Activated CD4-positive, alpha-beta T cell treated with anti-CD3 and anti-CD28 coated beads for 48 hours (primary cell): ENCODE measurements around the gene RELN.

ENCODE experiments used
- DNase-seq: peaks from one replicate; pipeline ENCODE4 v3.0.0-alpha.2; 2020

RELN gene

DNA sequence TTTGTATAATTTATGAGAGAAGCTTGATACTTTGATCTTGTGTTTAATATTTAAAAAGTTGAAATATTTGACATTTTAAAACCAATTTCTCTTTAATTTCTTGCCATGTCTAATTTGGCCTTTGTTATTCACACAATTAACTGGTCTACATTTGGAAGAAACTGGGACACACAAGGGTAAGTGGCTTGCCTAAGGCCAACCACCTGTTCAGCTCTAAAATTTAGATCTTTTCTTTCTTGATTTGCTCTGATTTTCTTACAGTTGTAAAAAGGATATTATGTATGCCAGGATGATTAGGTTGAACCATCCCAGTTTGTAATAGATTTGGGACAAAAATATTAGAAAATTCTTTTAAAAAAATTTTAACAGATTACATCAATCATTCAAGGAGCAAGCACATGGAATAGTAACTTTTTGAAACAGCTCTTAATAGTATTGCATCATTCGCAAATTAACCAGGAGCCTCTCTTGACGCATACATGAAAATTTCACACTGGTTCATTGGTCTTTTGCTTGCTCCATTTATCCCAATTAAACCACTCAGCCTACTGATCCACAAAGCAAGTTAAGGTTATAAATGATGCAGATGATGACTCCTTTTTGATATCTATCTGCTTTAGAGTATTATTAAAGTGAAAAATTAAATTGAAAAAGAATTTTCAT is 321.0 kb downstream of the RELN start:
- no peak for DNase-seq

DNA sequence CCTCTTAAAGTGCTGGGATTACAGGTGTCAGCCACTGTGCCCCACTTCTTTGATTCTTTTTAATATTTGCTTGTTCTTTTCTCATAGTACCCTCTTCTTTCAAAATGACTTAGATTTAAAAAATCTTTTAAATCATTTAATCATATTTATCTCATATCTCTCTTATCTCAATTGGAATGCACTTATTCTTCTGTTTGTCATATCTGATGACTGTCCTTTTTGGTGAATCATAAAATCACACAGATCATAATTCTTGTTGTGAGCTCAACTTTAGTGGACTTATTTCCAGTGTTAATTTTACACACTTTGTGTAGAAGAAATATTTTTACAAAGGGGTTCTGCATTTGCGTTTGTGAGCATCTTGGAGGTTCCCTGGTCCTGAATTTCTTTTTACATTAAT is 323.1 kb downstream of the RELN start:
- DNase-seq: no peak

DNA sequence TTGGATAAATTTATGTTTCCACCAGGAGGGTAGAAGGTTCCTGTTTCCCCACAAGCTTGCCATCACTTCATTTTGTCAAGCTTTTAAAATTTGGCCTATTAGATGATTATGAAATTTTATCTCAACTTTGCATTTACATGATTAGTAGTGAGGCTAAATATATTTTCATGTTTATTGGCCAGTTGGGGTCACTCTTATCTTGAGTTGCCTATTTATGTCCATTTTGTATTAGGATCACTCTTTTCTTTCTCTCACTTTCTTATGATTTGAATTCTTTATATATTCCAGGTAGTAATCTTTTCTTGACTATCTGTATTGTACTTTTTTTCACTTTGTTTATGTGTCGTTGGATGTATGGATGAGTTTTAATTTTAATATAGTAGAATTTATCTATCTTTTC is 324.9 kb downstream of the RELN start:
- no peak for DNase-seq

DNA sequence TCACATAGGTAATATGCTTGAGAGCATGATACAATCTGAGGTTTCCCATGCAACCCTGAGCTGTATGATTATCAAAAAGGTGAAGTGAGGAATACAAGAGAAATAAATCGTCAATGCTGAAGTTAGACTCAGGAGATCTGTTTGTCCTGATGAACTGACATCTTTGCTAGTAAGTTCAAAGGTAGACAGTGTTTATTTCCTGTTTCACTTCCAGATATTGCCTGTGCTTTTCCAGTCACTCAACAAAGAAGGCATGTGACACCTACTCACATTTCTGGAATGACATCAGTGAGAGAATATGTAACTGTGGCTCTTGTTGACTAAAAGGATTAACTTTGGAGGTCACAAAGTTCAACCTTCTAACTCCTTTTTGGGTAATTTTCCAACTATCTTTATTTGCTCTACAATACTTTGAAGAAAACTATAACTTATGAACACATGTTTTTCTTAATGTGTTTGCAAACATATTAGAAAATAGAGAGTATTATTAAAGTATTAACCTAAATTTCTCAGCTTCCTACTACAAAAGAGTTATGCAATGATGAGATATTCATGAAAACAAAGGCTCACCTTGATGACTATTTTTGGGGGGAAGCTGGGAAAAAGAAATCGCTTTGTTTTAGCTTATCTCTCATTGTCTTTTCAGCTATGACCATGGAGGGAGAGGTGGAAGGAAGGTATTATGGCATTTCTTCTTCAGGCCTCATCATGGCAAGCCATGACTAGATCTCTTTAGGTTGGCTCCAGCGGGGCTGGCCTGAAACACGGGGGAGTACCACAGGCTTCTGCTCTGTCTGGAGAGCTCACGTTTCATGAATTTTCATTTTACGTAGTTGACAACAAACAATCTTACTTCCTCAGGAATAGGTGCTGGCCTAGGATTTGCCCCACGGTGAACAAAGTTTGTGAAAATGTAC is 328.7 kb downstream of the RELN start:
- DNase-seq: no peak

DNA sequence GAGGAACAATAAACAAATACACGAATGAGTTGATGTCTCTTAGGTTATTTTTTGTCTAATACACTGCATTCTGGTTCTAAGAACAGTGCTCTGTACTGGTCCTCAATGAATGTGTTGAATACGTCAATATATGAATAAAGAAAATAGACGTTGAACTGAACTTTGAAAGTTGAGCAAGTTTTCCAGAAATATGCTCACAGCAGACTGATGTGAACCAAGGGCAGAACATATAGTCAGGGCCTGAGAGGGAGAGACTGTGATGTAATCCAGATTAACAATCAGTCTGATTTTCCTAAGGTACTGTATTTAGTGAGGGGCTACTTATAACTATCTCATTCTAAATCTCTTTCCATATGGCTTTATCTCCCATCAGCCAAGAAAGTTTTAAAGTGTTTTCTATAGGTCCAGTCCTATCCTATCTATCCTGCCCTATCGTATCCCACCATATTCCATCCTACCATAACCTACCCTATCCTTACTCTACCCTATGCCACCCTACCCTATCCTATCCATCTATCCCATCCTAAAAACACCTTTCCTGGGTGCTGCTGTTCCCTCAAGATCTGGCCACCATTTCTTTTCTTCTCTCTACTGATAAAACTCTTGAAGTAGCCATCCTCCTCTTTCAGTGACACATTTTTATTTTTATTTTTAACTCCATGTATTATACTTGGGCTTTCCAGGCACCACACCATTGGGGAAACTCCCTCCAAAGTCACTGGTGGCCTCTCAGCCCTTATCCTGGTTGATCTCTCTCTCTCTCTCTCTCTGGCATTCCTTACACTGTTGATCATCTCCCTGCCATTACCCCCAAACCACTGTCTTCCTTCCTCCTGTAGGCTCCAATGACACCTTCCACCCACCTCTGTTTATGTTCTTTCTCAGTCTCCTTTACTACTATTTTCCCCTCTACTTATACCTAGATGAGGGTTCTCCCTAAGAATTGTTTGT is 331.1 kb downstream of the RELN start:
- no peak for DNase-seq

DNA sequence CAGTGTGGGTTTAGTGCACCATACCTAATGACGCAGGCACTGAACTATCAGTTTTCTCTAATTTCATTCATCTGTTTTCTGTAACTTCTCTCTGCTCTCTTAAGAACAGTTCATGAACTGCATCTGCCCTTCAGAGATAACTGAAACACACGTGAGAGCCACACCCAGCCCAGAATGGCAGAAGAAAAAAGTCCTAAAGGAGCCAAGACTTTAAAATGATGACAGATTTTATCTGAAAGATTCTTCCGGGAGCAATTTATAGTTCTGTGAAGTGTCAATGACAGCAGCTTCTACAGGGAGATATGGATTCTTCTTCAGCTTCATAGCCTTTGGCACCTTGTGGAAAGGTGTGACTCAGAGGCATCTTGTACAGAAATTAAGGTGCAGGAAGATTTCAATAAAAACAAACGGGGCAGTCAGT is 332.0 kb downstream of the RELN start:
- no peak for DNase-seq

DNA sequence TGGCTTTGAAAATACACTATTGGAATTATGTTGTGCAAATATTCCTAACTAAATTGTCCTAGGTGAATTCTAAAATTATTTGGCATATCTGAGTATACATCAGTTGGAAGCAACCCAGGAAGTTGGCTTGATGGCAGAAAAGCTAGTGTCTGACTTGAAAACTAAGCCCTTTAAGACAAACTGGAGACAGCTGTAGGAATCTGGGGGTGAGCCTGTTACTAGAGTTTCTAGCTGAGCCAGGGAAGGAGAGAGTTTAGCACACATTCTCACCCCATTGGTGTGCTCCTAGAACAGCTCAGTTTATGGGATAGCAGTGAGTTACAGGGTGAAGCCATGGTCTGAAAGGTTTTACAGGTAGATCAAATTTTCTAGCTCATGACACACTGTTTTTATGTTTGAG is 333.2 kb downstream of the RELN start:
- DNase-seq: no peak

DNA sequence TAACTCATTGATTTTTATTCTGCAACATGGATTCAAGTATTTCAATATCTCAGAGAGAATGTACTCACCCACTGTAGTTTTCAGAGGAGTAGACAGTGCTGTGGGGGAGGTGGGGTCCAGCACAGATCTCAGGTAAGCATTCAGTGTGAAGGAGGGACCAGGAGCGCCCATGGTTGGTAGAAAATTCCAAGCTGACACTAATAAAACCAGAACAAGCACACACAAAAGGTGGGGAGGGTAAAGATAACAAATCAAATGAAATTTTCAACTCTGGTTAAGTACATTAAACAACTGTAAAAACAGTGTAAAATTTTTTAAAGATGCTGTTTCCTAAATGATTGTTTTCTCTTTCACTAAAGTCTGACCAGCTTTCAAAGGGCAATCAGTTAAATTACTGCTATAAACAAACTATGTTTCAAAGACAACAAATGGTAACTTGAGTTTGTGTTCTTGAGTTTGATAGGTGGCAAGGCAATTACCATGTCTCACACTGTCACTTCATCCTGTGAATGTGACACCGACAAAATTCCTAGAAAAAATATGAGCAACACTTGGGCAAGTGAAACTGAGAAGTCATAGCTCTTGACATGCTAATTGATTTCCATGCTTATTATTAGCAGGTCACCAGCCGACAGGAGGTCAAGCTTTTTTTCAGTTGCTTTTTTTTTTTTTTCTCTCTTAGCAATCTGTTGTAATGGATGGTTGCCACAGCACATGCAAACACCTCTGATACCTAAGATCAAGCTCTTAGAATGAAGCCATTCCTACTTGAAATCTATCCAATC is 337.7 kb downstream of the RELN start:
- no peak for DNase-seq

DNA sequence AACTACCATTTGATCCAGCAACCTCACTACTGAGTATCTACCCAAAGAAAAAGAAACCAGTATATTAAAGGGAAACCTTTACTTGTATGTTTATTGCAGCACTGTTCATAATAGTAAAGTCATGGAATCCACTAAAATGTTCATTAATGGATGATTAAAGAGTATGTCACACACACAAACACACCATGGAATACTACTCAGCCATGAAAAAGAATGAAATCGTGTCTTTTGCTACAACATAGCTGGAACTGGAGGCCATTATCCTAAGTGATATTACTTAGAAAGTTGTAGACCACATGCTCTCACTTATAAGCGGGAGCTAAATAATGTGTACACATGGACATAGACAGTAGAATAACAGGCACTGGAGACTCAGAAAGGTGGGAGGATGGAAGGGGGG is 340.4 kb downstream of the RELN start:
- DNase-seq: no peak

DNA sequence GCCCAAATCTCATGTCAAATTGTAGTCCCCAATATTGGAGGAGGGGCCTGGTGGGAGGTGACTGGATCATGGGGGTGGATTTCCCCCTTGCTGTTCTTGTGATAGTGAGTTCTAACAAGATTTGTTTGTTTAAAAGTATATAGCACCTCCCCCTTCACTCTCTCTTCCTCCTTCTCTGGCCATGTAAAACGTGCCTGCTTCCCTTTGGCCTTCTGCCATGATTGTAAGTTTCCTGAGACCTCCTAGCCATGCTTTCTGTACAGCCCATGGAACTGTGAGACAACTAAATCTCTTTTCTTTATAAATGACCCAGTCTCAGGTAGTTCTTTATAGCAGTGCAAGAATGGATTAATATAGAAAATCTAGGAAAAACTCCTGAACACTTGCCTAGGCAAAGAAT is 341.3 kb downstream of the RELN start:
- DNase-seq: no peak

DNA sequence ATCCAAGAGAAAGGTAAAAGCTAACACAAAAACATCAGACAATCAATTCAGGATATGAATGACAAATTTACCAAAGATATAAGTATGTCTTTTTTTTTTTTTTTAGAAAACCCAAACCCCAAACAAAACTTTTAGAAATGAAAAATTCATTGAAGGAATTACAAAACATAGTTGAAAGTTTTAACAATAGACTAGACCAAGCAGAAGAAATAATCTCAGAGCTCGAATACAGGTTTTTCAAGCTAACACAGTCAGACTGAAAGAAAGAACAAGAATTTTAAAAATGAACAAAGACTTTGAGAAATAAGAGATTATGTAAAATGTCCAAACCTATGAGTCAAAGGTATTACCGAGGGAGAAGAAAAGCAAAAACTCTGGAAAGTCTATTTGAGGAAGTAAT is 345.1 kb downstream of the RELN start:
- no peak for DNase-seq

DNA sequence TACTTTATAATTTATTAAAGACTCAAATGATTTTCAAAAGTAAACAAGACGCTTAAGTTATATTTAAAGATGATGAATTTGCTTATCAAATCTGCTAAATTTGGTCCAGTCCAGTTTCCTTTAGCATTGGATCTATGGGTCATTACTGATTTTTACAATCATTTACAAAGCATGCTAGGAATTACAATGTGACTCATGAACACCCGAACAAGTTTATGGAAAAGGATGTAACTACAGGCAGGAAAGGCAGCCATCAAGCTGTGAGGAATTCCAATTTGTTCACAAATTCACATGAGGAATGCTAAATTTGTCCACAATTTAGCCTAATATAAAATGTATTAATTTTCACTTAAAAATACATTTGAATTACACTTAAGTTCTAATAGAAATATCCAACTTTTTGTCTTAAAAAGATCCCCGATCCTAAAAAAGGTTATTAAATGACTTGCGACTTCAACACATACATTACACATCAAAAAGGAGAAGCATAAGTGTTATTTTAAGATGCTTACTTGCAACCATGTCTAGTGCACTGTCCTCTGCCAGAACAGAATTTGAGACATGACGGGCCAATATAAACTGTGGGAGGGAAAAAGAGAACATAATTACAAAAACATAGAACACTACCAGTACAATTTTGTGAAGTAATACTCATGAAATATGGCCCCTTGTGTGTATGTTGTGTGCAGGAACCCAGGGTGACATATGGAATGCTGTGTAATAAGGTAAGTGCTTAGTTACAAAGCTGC is 349.3 kb downstream of the RELN start:
- no peak for DNase-seq

DNA sequence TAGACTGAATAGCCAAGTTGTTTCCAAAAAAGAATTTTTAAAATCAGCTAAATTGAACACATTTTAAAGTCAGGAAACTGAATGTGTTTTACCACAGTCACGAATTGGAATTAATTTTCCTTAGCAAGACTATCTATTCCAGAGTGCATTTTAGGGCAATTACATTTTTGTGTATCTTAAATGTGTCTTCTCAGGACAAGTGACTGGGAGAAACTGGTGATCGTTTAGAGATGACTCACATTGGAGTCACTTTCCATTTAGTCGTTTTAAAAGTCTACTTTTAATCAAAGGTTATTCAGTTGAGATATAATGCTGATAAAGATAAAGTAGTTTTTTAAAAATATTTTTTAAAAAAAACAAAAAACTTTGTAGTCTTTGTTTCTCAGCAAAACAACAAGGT is 351.7 kb downstream of the RELN start:
- no peak for DNase-seq

DNA sequence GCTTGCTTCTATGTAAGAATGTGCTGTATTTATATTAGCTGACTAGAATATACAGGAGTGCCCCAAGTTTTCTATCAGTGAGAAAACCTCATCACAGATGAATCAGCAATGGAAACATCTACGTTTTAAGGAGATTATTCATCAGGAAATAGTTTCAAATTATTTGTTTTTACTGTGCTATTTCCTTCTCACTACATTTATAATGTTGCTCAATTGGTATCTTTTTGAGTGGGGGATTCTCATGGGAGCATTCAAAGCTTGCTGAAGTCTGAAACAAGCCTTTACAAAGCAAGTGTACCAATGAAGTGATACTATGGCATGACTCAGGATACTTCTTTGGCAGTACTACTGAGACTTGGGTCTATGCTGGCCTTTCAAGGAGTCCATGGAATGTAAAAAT is 352.4 kb downstream of the RELN start:
- DNase-seq: no peak

DNA sequence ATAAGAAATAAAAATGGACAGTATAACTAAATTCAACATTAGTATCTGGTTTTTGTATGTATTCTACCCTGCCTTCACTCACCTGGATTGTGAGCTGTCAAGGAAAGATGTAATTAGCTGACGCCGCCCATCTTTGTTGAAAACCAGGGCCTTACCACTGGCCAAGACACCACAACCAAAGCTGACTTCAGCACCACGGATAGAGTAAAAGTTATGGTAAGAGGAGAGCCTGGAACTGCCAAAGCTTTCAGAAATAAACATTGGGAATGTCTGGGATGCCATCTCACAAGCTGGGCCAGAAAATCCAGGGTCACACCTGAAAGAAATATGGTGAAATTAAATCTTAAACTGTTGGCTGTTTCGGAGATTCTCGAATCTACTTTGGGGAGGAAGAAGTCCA is 353.3 kb downstream of the RELN start:
- DNase-seq: no peak

DNA sequence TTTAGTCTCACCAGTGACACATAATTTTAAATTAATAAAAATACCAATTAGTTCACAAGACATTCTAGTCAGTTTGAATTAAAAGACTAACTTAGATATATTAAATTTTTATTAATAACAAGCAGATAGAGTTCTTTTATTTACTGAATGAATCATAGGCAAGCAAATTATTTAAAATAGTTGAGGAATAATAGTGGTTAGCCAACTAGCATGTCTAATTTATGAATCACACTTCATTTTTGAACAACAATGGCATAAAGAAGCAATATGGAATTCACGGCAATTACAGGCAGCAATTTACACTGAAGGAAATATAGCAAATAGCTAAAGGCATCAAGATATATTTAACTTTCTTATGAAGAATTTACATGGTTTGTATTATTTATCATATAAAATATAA is 356.5 kb downstream of the RELN start:
- no peak for DNase-seq

DNA sequence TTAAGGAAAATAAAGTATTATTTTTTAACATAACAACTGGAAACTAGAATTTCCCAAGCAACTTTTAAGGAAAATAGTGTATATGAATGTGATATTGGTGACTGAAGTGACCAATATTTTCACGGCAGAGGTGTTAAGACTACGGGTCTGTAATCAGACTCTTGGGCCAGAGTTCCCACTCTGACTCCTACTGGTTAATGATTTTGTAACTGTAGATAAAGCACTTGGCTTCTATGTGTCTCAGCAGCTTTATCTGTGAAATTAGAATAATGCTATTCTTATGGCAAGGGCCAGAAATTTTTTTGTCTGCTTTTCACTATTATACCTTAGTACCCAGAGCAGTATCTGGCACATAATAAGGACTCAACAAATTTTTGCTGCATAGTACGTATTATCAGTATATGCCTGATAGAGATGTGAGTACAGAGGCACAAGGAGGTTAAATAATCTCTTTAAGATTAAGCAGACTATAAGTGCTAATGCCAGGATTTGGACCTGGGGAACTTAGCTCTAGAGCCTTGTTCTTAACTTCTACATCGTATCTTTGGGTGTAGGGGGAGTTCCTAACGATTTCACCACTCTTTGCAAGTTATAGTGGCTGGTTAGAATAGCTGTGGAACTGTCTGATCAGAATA is 357.3 kb downstream of the RELN start:
- no peak for DNase-seq

DNA sequence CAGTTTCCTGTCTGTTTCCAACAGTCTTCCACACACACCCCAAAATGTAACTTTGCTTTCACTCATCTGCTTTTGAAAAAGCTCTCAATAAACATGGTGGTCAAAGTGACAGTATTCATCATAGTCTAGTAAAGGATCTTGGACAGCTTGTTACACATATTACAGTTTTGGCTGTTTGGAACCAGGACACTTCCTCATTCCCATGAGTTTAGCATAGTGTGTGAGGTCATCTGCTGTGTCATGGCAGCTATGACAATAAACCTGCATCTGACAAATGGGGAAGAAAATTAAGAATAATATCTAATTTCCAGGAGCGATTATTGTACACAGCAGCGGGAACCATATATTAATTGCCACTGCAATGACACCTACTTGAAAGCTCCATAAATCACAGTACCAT is 359.1 kb downstream of the RELN start:
- no peak for DNase-seq

DNA sequence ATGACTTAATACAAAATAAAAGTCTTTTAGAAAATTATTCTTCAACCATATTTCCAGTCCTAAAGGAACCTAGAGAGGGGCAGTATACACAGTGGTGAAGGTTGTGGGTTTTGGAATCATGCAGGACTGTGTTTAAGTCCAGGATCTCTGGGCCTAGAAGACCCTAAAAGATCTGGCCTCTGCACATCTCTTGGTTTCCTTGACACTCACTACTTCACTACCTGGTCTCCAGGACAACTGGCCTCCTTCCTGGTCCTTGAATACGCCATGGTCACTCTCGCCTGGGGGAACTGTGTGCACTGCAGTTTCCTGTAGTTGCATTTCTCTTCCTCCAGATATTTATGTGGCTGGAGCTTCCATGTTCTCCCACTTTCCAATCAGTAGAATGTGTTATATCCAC is 360.7 kb downstream of the RELN start:
- no peak for DNase-seq

DNA sequence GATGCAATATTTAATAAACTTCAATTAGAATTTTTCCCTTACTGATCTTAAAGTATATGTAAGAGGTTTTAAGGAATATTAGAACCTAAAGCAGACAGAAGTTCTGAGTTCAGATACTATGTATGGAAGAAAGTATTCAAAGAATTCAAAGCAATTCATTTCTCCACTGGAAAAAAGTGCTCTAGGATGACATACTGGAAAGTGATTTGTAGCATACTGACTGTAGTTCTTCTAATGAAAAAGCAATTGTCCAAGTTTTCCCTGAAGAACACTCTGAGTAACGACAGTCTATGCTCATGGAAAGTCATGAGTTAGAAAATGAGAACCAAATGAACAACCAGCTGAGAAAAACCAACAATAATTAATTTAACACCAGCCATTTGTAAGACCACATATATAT is 362.7 kb downstream of the RELN start:
- no peak for DNase-seq

DNA sequence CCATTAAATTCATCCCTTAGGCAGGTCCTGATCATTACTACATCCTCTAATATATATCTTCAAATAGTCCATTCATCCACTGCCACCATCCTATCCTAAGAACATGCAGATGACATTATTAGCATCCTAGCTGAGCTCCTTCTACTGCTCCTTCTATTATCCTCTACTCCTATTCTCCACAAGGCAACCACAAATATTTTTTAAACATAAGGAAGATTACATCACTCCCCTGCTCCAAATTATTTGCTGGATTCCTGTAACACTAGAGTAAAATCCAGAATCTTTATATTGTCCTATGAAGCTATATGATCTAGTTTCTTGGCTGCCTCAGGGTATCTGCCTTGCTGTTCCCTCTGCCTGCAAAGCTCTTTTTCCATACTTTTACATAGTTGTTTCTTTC is 367.2 kb downstream of the RELN start:
- no peak for DNase-seq
